ENCODE measurements around the gene CCDC158. TPM values are rescaled to one million over a fixed set of nuclear protein-coding genes. Genes with fewer than 3 reads are reported as not detected.

The CCDC158 gene
- total and polyA plus RNA-seq, 2 experiments from 2014 or later: 0.06 TPM; not detected in 1

DNA sequence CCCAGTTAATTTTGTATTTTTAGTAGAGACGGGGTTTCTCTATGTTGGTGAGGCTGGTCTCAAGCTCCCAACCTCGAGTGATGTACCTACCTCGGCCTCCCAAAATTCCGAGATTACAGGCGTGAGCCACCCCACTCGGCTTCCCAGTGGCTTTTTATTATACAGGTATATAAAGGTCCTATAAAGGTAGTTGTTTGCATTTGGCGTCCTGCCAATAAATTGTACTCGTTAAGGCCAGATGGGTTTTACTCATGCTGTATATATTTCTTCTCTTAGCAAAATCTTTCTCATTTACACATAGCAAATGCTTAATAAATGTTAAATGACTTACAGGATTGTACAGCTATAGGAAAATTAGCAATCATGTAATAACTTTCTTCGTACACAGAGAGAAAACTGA is 20.9 kb upstream of the CCDC158 start:
- Histone ChIP-seq H3K27me3 (no peaks in the 10 kb centered on the region), H3K36me3 (no peaks in the 10 kb centered on the region), H3K27ac (no peak overlapping the region)

DNA sequence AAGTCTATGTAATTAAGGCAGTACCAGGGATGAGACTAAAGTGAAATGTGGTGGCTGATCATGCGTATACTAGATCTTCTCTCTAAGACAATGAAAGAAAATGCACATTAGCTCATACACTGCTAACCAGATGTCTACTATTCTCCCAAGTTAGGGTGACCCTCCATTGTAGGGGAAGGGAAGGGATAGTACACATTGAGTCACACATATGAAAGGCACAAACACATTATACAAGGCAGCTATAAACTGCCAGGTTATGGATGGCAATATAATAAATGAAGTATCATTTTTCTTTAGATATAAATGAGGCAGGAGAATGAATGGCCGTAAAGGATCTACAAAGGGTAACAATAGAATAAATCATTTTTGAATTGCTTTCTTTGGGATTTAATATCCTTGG is 18.6 kb upstream of the CCDC158 start:
- Histone ChIP-seq H3K4me3 (no peak overlapping the region), H3K9me3 (ENCODE audit: low read depth) (no peaks in the 10 kb centered on the region), H3K36me3 (no peaks in the 10 kb centered on the region)

More for the DNA sequence above, 20.9 kb upstream of the CCDC158 start:
- Histone ChIP-seq H3K4me3 (no peak overlapping the region), H3K4me1 (ENCODE audit: low read depth) (no peaks in the 10 kb centered on the region), H3K9me3 (ENCODE audit: low read depth) (no peaks in the 10 kb centered on the region)
- no peak for TF ChIP-seq CTCF (IDR thresholded peaks at IDR 0.05; ENCODE audit: low read depth, low read length)
- no peak for DNase-seq (ENCODE audit: low read depth in 1 of 2, low spot score in 1 of 2)

GRCh38 chr4:76435528-76436319 is 14.8 kb upstream of the CCDC158 start:
- H3K4me3 ChIP-seq: no peak overlapping the region
- peak in 1 of 2 donors; percentile 37 for DNase-seq (ENCODE audit: low read depth in 1 of 2, low spot score in 1 of 2)
- peaks cover 8% of the 10 kb centered on the region for H3K4me1 ChIP-seq (ENCODE audit: low read depth)
- H3K36me3 ChIP-seq: no peaks in the 10 kb centered on the region
- H3K27ac ChIP-seq: no peak overlapping the region
- peak; percentile 23 for TF ChIP-seq CTCF (IDR thresholded peaks at IDR 0.05; ENCODE audit: low read depth, low read length)
- no peaks in the 10 kb centered on the region for H3K27me3 ChIP-seq
- no peaks in the 10 kb centered on the region for H3K9me3 ChIP-seq (ENCODE audit: low read depth)

More for the DNA sequence above, 18.6 kb upstream of the CCDC158 start:
- Histone ChIP-seq H3K27me3 (no peaks in the 10 kb centered on the region), H3K4me1 (ENCODE audit: low read depth) (peaks cover 8% of the 10 kb centered on the region), H3K27ac (no peak overlapping the region)
- no peak for DNase-seq (ENCODE audit: low read depth in 1 of 2, low spot score in 1 of 2)
- no peak for TF ChIP-seq CTCF (IDR thresholded peaks at IDR 0.05; ENCODE audit: low read depth, low read length)

DNA sequence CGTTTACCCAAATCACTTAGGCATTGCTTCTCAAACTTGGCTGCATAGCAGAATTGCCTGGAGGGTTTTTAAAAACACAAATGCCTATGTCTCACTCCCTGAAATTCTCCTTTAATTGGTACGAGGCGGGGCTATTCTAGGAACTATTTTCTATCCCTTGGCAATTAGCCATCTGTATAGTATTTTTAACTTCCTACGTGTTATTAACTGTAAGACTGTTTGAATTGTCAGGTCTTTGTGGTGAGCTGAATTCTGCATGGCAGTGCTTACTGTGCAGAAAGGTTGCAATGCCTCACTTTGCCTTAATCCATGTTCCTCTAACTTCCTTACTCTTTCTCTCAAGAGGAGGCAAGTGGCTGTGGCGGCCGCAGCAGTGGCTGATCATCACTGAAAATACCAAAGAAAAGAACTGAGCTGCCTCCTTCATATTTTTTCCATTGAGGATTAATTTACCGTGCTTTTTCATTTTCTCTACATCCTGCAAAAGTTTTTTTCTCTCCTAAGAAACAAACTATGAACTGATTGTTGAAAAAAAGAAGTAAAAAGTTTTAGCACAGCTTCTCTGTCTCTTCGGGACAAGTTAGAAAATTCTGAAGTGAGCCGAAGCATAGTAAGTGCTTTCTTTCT is 14.1 kb upstream of the CCDC158 start, which contains the start of gene SHROOM3:
SHROOM3 (plus strand) TSS at position 329 of the 627 bp plus-strand sequence. CDS start 824 bp downstream, outside the sequence.
- Histone ChIP-seq H3K27ac (no peak within 1 kb of the TSS), H3K9me3 (ENCODE audit: low read depth) (no peaks in the 10 kb centered on the region), H3K27me3 (no peaks in the 10 kb centered on the region), H3K4me3 (no peak within 1 kb of the TSS), H3K4me1 (ENCODE audit: low read depth) (peaks cover 8% of the 10 kb centered on the region), H3K36me3 (no peaks in the 10 kb centered on the region)
- no peak for TF ChIP-seq CTCF (IDR thresholded peaks at IDR 0.05; ENCODE audit: low read depth, low read length)
- peak; percentile 30 to 47 for DNase-seq (ENCODE audit: low read depth in 1 of 2, low spot score in 1 of 2)

- Histone ChIP-seq H3K27ac (no peak overlapping the region), H3K9me3 (ENCODE audit: low read depth) (no peaks in the 10 kb centered on the region), H3K36me3 (no peaks in the 10 kb centered on the region), H3K4me1 (ENCODE audit: low read depth) (peaks cover 8% of the 10 kb centered on the region), H3K4me3 (no peak overlapping the region), H3K27me3 (no peaks in the 10 kb centered on the region)
- peak; percentile 59 for TF ChIP-seq CTCF (IDR thresholded peaks at IDR 0.05; ENCODE audit: low read depth, low read length)
- peak; percentile 69 to 74 for DNase-seq (ENCODE audit: low read depth in 1 of 2, low spot score in 1 of 2)
These were observed 9.8 kb upstream of the CCDC158 start for GRCh38 chr4:76430519-76431388.

Data from cardiac muscle cell (in vitro differentiated cells and primary cell).